Measurements from ENCODE around the gene GNG7. TPM values are rescaled to one million over a fixed set of nuclear protein-coding genes. Genes with fewer than 3 reads are reported as not detected.
A peak's percentile ranks its signal among the peaks of the same experiment; 100 is the strongest.

The GNG7 gene
- total and polyA plus RNA-seq, 10 of the 15 experiments (the other 5 are each of a cell fraction or from before 2014, with no cell fraction given): 1.9 to 13.6 (median 6.5) TPM

DNA sequence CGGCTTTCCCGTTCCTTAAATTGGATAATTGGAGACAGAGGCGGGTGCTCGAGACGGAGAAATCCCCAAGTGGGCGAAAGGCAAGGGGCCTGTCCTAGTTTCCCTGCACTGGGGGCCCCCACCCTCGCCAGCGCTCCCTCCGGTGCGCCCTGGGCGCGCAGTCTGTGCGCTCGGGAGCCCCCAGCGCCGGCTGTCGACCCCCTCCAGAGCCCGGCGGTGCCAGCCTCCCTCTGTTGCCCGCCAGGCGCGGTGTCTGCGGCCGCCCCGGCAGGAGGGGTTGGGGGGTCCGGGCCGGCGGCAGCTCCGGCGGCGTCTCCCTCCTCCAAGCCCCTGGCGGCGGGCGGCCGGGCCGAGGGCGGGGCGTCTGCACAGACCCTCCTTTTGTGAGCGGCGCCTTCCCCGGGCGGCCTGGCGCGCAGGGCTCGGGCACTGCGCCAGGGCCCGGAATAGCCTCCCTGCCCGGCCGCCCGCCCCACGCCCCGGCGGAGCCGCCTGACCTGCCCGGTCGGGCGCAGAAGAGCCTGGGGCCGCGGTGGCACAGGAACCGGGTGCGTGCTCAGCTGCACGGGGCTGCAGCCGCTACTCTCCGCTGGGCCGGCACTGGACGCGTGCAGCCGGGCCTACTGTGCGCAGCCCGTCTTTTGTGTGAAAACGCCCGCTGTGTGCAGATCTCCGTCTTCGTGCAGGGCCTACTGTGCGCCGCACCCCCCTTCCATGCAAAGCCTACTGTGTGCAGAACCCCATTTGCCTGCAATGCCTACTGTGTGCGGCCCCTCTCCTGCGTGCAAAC lies 213.4 kb downstream of the GNG7 start (continued):
- TF ChIP-seq, protein P1, sequence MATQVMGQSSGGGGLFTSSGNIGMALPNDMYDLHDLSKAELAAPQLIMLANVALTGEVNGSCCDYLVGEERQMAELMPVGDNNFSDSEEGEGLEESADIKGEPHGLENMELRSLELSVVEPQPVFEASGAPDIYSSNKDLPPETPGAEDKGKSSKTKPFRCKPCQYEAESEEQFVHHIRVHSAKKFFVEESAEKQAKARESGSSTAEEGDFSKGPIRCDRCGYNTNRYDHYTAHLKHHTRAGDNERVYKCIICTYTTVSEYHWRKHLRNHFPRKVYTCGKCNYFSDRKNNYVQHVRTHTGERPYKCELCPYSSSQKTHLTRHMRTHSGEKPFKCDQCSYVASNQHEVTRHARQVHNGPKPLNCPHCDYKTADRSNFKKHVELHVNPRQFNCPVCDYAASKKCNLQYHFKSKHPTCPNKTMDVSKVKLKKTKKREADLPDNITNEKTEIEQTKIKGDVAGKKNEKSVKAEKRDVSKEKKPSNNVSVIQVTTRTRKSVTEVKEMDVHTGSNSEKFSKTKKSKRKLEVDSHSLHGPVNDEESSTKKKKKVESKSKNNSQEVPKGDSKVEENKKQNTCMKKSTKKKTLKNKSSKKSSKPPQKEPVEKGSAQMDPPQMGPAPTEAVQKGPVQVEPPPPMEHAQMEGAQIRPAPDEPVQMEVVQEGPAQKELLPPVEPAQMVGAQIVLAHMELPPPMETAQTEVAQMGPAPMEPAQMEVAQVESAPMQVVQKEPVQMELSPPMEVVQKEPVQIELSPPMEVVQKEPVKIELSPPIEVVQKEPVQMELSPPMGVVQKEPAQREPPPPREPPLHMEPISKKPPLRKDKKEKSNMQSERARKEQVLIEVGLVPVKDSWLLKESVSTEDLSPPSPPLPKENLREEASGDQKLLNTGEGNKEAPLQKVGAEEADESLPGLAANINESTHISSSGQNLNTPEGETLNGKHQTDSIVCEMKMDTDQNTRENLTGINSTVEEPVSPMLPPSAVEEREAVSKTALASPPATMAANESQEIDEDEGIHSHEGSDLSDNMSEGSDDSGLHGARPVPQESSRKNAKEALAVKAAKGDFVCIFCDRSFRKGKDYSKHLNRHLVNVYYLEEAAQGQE (IDR thresholded peaks at IDR 0.05; ENCODE audit: low read depth, low read length): no peak
- TF ChIP-seq POU2F2 (IDR thresholded peaks at IDR 0.05; ENCODE audit: borderline replicate concordance, low read depth, low read length) (no peak), CHD2 (IDR thresholded peaks at IDR 0.05; ENCODE audit: borderline replicate concordance, low read depth, low read length) (no peak), TAF1 (IDR thresholded peaks at IDR 0.05; ENCODE audit: borderline replicate concordance, low read depth, low read length) (no peak), CBX3 (IDR thresholded peaks at IDR 0.05; ENCODE audit: borderline replicate concordance, low read depth) (no peak), ETV6 (conservative IDR thresholded peaks at IDR 0.05 in 1 of 2, IDR thresholded peaks at IDR 0.05 in 1 of 2; ENCODE audit: borderline replicate concordance in 1 of 2, low read depth in 1 of 2) (no peak), FOXK2 (IDR thresholded peaks at IDR 0.05) (no peak), SMC3 (IDR thresholded peaks at IDR 0.05; ENCODE audit: borderline replicate concordance, low read length) (no peak), SREBF1 (IDR thresholded peaks at IDR 0.05; ENCODE audit: low read length) (no peak), CBFB (IDR thresholded peaks at IDR 0.05; ENCODE audit: low read depth) (no peak), SMAD1 (IDR thresholded peaks at IDR 0.05; ENCODE audit: low read depth, partially characterized antibody) (no peak), SRF (IDR thresholded peaks at IDR 0.05; ENCODE audit: low read depth in 2 of 2, low read length in 2 of 2) (no peak), SMAD5 (IDR thresholded peaks at IDR 0.05; ENCODE audit: low read depth) (no peak), DPF2 (IDR thresholded peaks at IDR 0.05) (peak; percentile 99), CTCF (IDR thresholded peaks at IDR 0.05 in 2 of 3, conservative IDR thresholded peaks at IDR 0.05 in 1 of 3; ENCODE audit: control insufficient read depth in 2 of 3, extremely low read depth in 1 of 3, insufficient read depth in 1 of 3, low read depth in 3 of 3, low read length in 3 of 3) (no peak), HDAC2 (IDR thresholded peaks at IDR 0.05) (0 out of 2 replicates have a peak, but pooled peaks have one; percentile 35)
- TF ChIP-seq, protein P2, sequence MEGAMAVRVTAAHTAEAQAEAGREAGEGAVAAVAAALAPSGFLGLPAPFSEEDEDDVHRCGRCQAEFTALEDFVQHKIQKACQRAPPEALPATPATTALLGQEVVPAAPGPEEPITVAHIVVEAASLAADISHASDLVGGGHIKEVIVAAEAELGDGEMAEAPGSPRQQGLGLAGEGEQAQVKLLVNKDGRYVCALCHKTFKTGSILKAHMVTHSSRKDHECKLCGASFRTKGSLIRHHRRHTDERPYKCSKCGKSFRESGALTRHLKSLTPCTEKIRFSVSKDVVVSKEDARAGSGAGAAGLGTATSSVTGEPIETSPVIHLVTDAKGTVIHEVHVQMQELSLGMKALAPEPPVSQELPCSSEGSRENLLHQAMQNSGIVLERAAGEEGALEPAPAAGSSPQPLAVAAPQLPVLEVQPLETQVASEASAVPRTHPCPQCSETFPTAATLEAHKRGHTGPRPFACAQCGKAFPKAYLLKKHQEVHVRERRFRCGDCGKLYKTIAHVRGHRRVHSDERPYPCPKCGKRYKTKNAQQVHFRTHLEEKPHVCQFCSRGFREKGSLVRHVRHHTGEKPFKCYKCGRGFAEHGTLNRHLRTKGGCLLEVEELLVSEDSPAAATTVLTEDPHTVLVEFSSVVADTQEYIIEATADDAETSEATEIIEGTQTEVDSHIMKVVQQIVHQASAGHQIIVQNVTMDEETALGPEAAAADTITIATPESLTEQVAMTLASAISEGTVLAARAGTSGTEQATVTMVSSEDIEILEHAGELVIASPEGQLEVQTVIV (IDR thresholded peaks at IDR 0.05; ENCODE audit: borderline replicate concordance, partially characterized antibody): no peak
- TF ChIP-seq, protein P3, sequence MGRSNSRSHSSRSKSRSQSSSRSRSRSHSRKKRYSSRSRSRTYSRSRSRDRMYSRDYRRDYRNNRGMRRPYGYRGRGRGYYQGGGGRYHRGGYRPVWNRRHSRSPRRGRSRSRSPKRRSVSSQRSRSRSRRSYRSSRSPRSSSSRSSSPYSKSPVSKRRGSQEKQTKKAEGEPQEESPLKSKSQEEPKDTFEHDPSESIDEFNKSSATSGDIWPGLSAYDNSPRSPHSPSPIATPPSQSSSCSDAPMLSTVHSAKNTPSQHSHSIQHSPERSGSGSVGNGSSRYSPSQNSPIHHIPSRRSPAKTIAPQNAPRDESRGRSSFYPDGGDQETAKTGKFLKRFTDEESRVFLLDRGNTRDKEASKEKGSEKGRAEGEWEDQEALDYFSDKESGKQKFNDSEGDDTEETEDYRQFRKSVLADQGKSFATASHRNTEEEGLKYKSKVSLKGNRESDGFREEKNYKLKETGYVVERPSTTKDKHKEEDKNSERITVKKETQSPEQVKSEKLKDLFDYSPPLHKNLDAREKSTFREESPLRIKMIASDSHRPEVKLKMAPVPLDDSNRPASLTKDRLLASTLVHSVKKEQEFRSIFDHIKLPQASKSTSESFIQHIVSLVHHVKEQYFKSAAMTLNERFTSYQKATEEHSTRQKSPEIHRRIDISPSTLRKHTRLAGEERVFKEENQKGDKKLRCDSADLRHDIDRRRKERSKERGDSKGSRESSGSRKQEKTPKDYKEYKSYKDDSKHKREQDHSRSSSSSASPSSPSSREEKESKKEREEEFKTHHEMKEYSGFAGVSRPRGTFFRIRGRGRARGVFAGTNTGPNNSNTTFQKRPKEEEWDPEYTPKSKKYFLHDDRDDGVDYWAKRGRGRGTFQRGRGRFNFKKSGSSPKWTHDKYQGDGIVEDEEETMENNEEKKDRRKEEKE (IDR thresholded peaks at IDR 0.05): no peak

All from GM12878 (cell line).